ENCODE measurements around the gene NSD1. TPM values are rescaled to one million over a fixed set of nuclear protein-coding genes. Genes with fewer than 3 reads are reported as not detected.

Gene NSD1
- total RNA-seq, 2 experiments from 2014 or later = 91.8 to 98.4 TPM

DNA sequence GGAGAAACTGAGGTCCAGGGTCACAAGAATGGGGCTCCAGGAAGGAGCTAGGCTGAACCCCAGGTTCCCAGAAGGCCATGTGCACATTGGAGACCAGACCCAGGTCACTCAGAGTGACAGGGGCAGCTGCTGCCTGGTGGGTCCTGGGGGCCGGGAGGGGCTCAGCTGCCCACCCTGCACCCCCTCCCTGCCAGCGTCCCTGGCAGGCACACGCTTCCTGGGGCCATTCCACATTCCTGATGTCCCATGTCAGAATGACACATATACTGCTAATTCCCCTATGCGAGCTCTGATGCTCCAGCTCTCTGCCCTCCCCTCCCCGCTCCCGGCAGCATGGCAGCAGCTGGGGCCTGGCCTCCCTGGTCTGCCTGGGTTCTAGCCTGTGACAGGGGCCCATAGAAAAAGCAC lies 32.9 kb upstream of the NSD1 start:
- no peak for ATAC-seq
- no peak overlapping the region for H3K27ac Mint-ChIP-seq
- no peaks in the 10 kb centered on the region for H3K36me3 Mint-ChIP-seq (ENCODE audit: low read depth)
- peaks cover 5% of the 10 kb centered on the region for H3K27me3 Mint-ChIP-seq (ENCODE audit: low read depth)
- no peak for DNase-seq
- ChIA-PET POLR2A (no interaction called here), CTCF (interaction anchor here (0.7 kb wide), 1 partner anchor 11 kb away, joined by 3 read pairs; no protein-coding TSS in a partner anchor)
- no peak overlapping the region for H3K4me3 Mint-ChIP-seq
- no peaks in the 10 kb centered on the region for H3K9me3 Mint-ChIP-seq (ENCODE audit: insufficient read depth)
- H3K4me1 Mint-ChIP-seq (ENCODE audit: low read depth) = no peaks in the 10 kb centered on the region

GRCh38 chr5:177103523-177104253 lies 29.9 kb upstream of the NSD1 start:
- DNase-seq (no peak), ATAC-seq (no peak)
- peak overlapping the region; percentile 43 for H3K27ac Mint-ChIP-seq
- H3K27me3 Mint-ChIP-seq (ENCODE audit: low read depth) = peaks cover 5% of the 10 kb centered on the region
- no peaks in the 10 kb centered on the region for H3K9me3 Mint-ChIP-seq (ENCODE audit: insufficient read depth)
- H3K4me1 Mint-ChIP-seq (ENCODE audit: low read depth) = no peaks in the 10 kb centered on the region
- ChIA-PET CTCF (interaction anchor here (2.4 kb wide), 1 partner anchor 10 kb away, joined by 8 read pairs; no protein-coding TSS in a partner anchor), POLR2A (no interaction called here)
- no peaks in the 10 kb centered on the region for H3K36me3 Mint-ChIP-seq (ENCODE audit: low read depth)
- H3K4me3 Mint-ChIP-seq = no peak overlapping the region

- H3K36me3 Mint-ChIP-seq (ENCODE audit: low read depth) = no peaks in the 10 kb centered on the region
- H3K27ac Mint-ChIP-seq = no peak overlapping the region
- no peak for ATAC-seq
- ChIA-PET CTCF (interaction anchor here (1.5 to 2.4 kb wide), 2 partner anchors 8 to 19 kb away, joined by 6 to 8 read pairs; partner anchors contain the start of gene FGFR4), POLR2A (no interaction called here)
- H3K27me3 Mint-ChIP-seq (ENCODE audit: low read depth) = peaks cover 4% of the 10 kb centered on the region
- H3K9me3 Mint-ChIP-seq (ENCODE audit: insufficient read depth) = no peaks in the 10 kb centered on the region
- no peak for DNase-seq
- H3K4me1 Mint-ChIP-seq (ENCODE audit: low read depth) = no peaks in the 10 kb centered on the region
- no peak overlapping the region for H3K4me3 Mint-ChIP-seq
Measured at GRCh38 chr5:177105691-177106476, 27.7 kb upstream of the NSD1 start.

DNA sequence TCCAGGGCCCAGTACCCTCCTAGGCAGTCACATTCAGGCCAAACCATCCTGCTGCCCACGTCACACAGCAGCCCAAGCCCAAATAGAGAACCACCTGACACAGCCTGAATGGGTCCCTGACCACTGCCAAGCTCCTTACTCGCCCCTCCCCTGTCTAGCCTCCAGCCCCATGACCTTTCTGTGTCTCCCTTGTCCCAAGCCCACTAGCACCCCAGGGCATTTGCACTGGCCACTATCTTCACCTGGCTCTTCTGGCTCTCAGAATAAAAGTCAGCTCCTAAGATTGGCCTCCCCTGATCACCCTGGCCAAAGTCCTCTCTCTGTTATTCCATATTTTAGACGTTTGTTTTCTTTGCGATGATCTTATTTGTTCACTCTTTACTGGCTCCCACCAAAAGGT lies 26.4 kb upstream of the NSD1 start:
- ChIA-PET CTCF (interaction anchor here (0.9 to 1.1 kb wide), 2 partner anchors 36 to 446 kb away, joined by 3 to 4 read pairs; no protein-coding TSS in a partner anchor), POLR2A (interaction anchor here (0.6 kb wide), 1 partner anchor 101 kb away, joined by 3 read pairs; no protein-coding TSS in a partner anchor)
- no peak overlapping the region for H3K4me3 Mint-ChIP-seq
- H3K9me3 Mint-ChIP-seq (ENCODE audit: insufficient read depth) = no peaks in the 10 kb centered on the region
- DNase-seq (no peak), ATAC-seq (no peak)
- peaks cover 4% of the 10 kb centered on the region for H3K27me3 Mint-ChIP-seq (ENCODE audit: low read depth)
- no peaks in the 10 kb centered on the region for H3K36me3 Mint-ChIP-seq (ENCODE audit: low read depth)
- H3K27ac Mint-ChIP-seq = no peak overlapping the region
- no peaks in the 10 kb centered on the region for H3K4me1 Mint-ChIP-seq (ENCODE audit: low read depth)

- H3K36me3 Mint-ChIP-seq (ENCODE audit: low read depth) = no peaks in the 10 kb centered on the region
- no peak overlapping the region for H3K27ac Mint-ChIP-seq
- peaks cover 10% of the 10 kb centered on the region for H3K4me1 Mint-ChIP-seq (ENCODE audit: low read depth)
- H3K9me3 Mint-ChIP-seq (ENCODE audit: insufficient read depth) = no peaks in the 10 kb centered on the region
- POLR2A ChIA-PET = no interaction called here
- DNase-seq (no peak), ATAC-seq (no peak)
- CTCF ChIA-PET = interaction anchor here (1.5 kb wide), 1 partner anchor 38 kb away, joined by 7 read pairs; no protein-coding TSS in a partner anchor
- H3K27me3 Mint-ChIP-seq (ENCODE audit: low read depth) = no peaks in the 10 kb centered on the region
- H3K4me3 Mint-ChIP-seq = no peak overlapping the region
Measured at GRCh38 chr5:177109810-177110209, 23.8 kb upstream of the NSD1 start.

GRCh38 chr5:177111720-177112394 lies 21.7 kb upstream of the NSD1 start:
- Mint-ChIP-seq H3K9me3 (ENCODE audit: insufficient read depth) (no peaks in the 10 kb centered on the region), H3K27ac (no peak overlapping the region), H3K4me1 (ENCODE audit: low read depth) (peaks cover 20% of the 10 kb centered on the region), H3K4me3 (no peak overlapping the region), H3K27me3 (ENCODE audit: low read depth) (no peaks in the 10 kb centered on the region), H3K36me3 (ENCODE audit: low read depth) (peaks cover 3% of the 10 kb centered on the region)
- ChIA-PET CTCF (interaction anchor here (0.6 to 5.8 kb wide), 33 partner anchors 10 to 458 kb away, joined by 3 to 80 read pairs (median 4); partner anchors contain the start of genes FGFR4 and NSD1), POLR2A (interaction anchor here (0.7 kb wide), 1 partner anchor 24 kb away, joined by 3 read pairs; no protein-coding TSS in a partner anchor)
- peak; percentile 72 for DNase-seq
- ATAC-seq = peak; percentile 55

DNA sequence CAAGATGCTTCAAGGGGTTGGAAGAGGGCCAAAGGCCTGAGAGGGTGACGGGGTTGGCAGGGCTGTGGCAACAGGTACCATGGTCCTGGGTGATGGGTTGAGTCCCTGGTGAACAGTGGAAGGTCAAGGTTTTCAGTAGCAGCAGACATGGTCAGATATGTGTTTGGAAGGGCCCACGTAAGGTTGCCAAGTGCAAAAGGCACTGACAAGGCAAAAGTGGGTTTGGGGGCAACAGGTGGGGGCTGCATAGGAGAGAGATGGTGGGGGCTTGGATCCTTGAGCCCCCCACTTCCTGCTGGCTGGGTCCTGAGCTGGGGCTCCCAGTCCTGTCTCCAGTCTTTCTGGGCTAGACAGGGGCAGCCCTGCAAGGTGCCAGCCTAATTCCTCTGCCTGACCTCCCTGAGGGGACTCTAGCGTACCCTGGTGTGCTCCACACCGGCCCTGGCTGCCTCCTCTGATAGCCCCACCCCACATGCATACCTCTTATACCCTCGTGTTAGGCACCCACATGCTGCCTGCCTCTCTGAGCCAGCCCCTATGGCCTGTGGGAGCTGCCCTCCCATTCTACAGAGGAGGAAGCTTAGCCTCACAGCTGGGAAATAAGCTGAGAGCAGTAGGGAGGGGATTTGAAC lies 20.9 kb upstream of the NSD1 start:
- ATAC-seq = no peak
- H3K4me3 Mint-ChIP-seq = no peak overlapping the region
- H3K27me3 Mint-ChIP-seq (ENCODE audit: low read depth) = no peaks in the 10 kb centered on the region
- POLR2A ChIA-PET = interaction anchor here (0.7 to 1.2 kb wide), 2 partner anchors 23 to 453 kb away, joined by 3 to 4 read pairs; no protein-coding TSS in a partner anchor
- peaks cover 27% of the 10 kb centered on the region for H3K4me1 Mint-ChIP-seq (ENCODE audit: low read depth)
- H3K36me3 Mint-ChIP-seq (ENCODE audit: low read depth) = peaks cover 3% of the 10 kb centered on the region
- no peak overlapping the region for H3K27ac Mint-ChIP-seq
- CTCF ChIA-PET = interaction anchor here (0.7 to 5.8 kb wide), 52 partner anchors 8 to 459 kb away, joined by 3 to 80 read pairs (median 5); partner anchors contain the start of genes FGFR4, NSD1 and RGS14
- H3K9me3 Mint-ChIP-seq (ENCODE audit: insufficient read depth) = no peaks in the 10 kb centered on the region
- no peak for DNase-seq

GRCh38 chr5:177113566-177114424 lies 19.8 kb upstream of the NSD1 start:
- Mint-ChIP-seq H3K4me1 (ENCODE audit: low read depth) (peaks cover 27% of the 10 kb centered on the region), H3K27me3 (ENCODE audit: low read depth) (no peaks in the 10 kb centered on the region), H3K4me3 (no peak overlapping the region), H3K9me3 (ENCODE audit: insufficient read depth) (no peaks in the 10 kb centered on the region), H3K36me3 (ENCODE audit: low read depth) (peaks cover 3% of the 10 kb centered on the region), H3K27ac (peak overlapping the region; percentile 45)
- DNase-seq (peak; percentile 87), ATAC-seq (peak; percentile 67)
- CTCF ChIA-PET = interaction anchor here (0.6 to 5.8 kb wide), 52 partner anchors 8 to 453 kb away, joined by 3 to 80 read pairs (median 5); partner anchors contain the start of genes FGFR4, NSD1 and RGS14
- POLR2A ChIA-PET = interaction anchor here (0.7 to 1.8 kb wide), 4 partner anchors 20 to 454 kb away, joined by 3 to 5 read pairs (median 4); partner anchors contain the start of genes MXD3 and NSD1

DNA sequence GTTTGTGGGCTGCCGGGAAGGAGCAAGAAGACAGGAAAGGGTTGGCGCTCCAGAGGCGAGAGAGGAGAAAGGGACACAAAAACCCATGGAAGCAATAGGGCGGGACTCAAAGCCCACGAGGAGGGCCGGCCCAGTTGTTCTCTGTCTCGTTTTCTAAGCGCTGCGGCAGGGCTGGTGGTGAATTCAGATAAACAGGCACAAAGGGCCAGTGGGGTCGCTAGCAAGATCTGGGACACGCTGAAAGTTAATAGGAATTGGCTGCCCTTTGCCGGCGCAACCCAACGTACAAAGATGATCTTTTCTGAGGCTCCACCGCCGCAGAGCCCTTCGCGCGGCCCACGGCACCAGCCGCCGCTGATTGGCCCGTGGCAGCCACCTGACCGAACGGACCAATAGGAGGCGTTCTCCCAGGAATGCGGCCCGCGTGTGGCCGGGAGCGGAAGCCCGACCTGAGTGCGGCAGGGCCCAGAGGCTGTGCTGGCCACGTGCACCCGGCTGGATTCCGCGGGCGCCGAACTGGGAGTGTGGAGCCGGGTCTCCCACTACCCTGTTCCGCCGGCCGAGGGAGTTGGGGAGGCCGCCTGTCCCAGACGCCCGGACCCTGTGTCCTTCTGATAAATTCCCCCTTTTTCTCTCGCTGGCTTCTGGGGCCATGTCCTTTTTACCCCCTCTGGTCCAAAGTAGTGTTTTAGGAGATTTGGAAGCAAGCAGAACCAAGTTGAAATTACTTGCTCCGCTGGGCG lies 16.8 kb upstream of the NSD1 start:
- peak; percentile 87 for DNase-seq
- H3K27me3 Mint-ChIP-seq (ENCODE audit: low read depth) = no peaks in the 10 kb centered on the region
- CTCF ChIA-PET = interaction anchor here (1.7 kb wide), 1 partner anchor 457 kb away, joined by 5 read pairs; no protein-coding TSS in a partner anchor
- peaks cover 3% of the 10 kb centered on the region for H3K36me3 Mint-ChIP-seq (ENCODE audit: low read depth)
- POLR2A ChIA-PET = no interaction called here
- peak overlapping the region; percentile 79 for H3K27ac Mint-ChIP-seq
- ATAC-seq = peak; percentile 93
- peak overlapping the region; percentile 12 for H3K4me3 Mint-ChIP-seq
- H3K9me3 Mint-ChIP-seq (ENCODE audit: insufficient read depth) = no peaks in the 10 kb centered on the region
- H3K4me1 Mint-ChIP-seq (ENCODE audit: low read depth) = peaks cover 27% of the 10 kb centered on the region
